ACHN (cell line): Measurements from ENCODE around the gene NPB.

Experiments used
- DNase-seq: peaks from one replicate; pipeline ENCODE4 v3.0.0-alpha.2; 2015
- in situ Hi-C: cut with HindIII; loops from 2 replicates; pipeline ENCODE4 v1.10.0; 2017; ENCODE audit warnings: low sequenced_read_pairs, low pct_ligation_motif_present, low pct_unique_long_range_greater_than_20kb

Gene NPB

GRCh38 chr17:81951785-81952684 is 50.0 kb downstream of the NPB start:
- in situ Hi-C loops: no loop called here
- DNase-seq: no peak
